ENCODE results near the gene PTK7. TPM values are rescaled to one million over a fixed set of nuclear protein-coding genes. Genes with fewer than 3 reads are reported as not detected.
A peak's percentile ranks its signal among the peaks of the same experiment; 100 is the strongest.

Gene PTK7
- total RNA-seq, 1 donor, result 44.6 TPM

- no peak for DNase-seq (ENCODE audit: low read depth)
- no peak overlapping the region for H3K4me3 ChIP-seq (ENCODE audit: low read depth, low read length)
- no peak for TF ChIP-seq CTCF (IDR thresholded peaks at IDR 0.05; ENCODE audit: insufficient read depth, low read length)
Measured at GRCh38 chr6:43180985-43181384, 104.9 kb downstream of the PTK7 start.

GRCh38 chr6:43181621-43181941 is 105.5 kb downstream of the PTK7 start:
- TF ChIP-seq CTCF (IDR thresholded peaks at IDR 0.05; ENCODE audit: insufficient read depth, low read length), result no peak
- no peak for DNase-seq (ENCODE audit: low read depth)
- H3K4me3 ChIP-seq (ENCODE audit: low read depth, low read length), result peak overlapping the region; percentile 90

GRCh38 chr6:43181942-43182860 is 106.1 kb downstream of the PTK7 start, which contains the start of gene CUL9:
TSS of gene CUL9 (plus strand) at chr6:43182196. CDS start at chr6:43184311, 2,115 bp downstream.
- H3K4me3 ChIP-seq (ENCODE audit: low read depth, low read length), result peak within 1 kb of the TSS; percentile 90
- no peak for TF ChIP-seq CTCF (IDR thresholded peaks at IDR 0.05; ENCODE audit: insufficient read depth, low read length)
- DNase-seq (ENCODE audit: low read depth), result peak; percentile 58

DNA sequence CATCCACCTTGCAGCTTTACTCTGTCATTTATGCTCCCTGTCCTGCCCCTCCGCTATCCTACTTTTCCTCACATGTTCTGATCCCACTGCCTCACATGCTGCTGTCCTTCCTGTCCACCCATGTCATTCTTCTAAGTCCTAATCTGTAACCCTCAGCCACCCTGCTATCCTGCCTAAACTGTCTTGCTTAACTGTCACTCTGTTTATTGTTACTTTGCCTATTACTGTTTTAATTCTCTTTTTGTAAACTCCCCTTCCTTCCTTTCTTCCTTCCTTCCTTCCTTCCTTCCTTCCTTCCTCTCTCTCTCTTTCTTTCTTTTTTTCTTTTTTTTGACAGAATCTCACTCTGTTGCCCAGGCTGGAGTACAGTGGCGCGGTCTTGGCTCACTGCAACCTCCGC is 107.3 kb downstream of the PTK7 start:
- peak overlapping the region; percentile 90 for H3K4me3 ChIP-seq (ENCODE audit: low read depth, low read length)
- TF ChIP-seq CTCF (IDR thresholded peaks at IDR 0.05; ENCODE audit: insufficient read depth, low read length), result no peak
- DNase-seq (ENCODE audit: low read depth), result no peak

GRCh38 chr6:43184268-43184985 is 108.3 kb downstream of the PTK7 start:
- no peak for TF ChIP-seq CTCF (IDR thresholded peaks at IDR 0.05; ENCODE audit: insufficient read depth, low read length)
- DNase-seq (ENCODE audit: low read depth), result no peak

DNA sequence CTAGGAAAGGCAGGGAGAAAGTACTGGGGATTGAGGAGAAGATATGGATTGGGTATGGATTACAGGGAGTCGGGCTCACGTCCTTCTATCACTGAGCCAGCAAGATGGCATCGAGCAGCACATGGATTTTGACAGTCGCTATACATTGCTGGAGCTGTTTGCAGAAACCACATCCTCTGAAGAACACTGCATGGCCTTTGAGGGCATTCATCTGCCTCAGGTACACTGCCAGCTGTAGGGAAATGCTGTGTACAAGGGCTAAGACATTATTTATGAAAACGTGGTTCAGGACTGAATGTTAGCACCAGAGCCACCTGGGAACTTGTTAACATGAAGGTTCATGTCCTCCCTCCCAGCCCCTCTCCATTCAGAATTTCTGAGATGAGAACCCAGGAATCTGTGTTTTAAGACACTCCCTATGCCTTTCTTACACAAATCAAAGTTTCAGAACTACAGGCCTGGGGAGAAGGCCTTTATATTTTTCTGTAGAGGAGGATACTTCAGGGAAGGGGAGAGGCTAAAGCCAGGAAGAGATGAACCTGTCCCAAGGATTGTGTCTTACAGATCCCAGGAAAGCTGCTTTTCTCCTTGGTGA is 109.4 kb downstream of the PTK7 start:
- H3K4me3 ChIP-seq (ENCODE audit: low read depth, low read length), result no peak overlapping the region
- no peak for TF ChIP-seq CTCF (IDR thresholded peaks at IDR 0.05; ENCODE audit: insufficient read depth, low read length)
- no peak for DNase-seq (ENCODE audit: low read depth)

More at GRCh38 chr6:43184268-43184985, 108.3 kb downstream of the PTK7 start:
- no peak overlapping the region for H3K4me3 ChIP-seq (ENCODE audit: low read depth, low read length)
